HG03442 (cell line): ENCODE results near the gene NANP.
A peak's percentile ranks its signal among the peaks of the same experiment; 100 is the strongest.
"Not testable (repeated sequence)": the region's sequence is repeated elsewhere in the genome, so short reads cannot be mapped to it uniquely, and the experiment has no call there.

Source experiments
- ATAC-seq: cut with Tn5 transposase; IDR thresholded peaks from one replicate; pipeline ENCODE4 v1.9.1; 2021; ENCODE audit warnings: mild to moderate bottlenecking, moderate library complexity; ENCODE audit not compliant: unreplicated experiment

The NANP gene, protein sequence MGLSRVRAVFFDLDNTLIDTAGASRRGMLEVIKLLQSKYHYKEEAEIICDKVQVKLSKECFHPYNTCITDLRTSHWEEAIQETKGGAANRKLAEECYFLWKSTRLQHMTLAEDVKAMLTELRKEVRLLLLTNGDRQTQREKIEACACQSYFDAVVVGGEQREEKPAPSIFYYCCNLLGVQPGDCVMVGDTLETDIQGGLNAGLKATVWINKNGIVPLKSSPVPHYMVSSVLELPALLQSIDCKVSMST

DNA sequence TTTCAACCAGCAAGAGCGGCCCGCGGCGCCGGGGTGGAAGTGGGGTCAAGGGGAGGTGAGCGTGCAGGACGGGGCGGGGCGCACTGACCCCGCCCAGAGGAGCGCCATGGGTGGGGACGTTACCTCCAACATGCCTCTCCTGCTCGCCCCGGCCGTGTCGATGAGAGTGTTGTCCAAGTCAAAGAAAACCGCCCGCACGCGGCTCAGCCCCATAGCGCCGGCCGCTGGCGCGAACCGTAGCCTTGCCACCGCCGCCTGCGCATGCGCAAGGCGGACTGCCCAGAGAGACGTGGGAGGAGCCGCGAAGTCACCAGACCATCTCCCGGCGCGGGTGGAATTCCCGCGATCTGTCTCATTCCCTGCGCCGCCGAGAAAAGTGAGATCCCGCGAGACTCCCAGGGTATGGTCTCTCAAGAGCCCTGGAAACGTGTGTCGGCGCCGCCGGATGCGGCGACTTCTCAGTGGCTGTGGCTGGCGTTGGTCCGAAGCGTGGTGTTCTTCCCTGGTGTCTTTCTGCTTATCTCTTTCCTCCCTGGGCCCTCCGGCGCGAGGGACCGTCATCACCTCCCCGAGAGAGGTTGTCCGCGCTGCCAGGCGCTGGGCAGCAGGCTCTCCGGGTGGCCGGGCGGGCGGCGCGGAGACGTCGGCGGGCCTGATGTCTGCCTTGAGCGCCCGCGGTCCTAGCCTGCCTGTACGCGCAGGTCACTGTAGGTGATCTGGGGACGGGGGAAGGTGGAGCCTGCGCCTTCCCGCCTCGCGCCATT lies at the start of gene NANP:
Gene NANP, minus strand, starts transcription at position 279 of the 764 bp plus-strand sequence. Its CDS starts 66 bp downstream, at position 213.
- ATAC-seq = peak; percentile 81

DNA sequence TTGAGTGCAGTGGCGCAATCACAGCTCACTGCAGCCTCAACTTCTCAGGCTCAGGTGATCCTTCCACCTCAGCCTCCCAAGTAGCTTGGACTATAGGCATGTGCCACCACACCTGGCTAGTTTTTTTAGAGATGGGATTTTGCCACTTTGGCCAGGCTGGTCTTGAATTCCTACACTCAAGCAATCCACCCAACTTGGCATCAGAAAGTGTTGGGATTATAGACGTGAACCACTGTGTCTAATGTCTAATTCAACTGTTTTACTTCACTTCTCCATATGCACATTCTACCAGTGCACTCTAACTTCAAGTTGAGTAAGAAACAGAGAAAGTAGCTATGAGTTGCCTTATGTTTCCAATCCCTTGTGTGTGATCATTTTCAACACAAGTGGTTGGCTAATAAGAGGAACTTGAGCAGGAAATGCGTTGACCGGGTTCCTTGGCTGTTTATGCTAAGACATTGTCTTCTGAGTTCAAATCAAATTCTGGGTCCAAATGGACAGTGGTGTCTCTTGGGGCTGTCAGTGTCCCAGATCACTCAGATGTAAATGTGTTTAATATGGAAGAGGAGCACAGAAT lies 48.9 kb upstream of the NANP start:
- no peak for ATAC-seq

DNA sequence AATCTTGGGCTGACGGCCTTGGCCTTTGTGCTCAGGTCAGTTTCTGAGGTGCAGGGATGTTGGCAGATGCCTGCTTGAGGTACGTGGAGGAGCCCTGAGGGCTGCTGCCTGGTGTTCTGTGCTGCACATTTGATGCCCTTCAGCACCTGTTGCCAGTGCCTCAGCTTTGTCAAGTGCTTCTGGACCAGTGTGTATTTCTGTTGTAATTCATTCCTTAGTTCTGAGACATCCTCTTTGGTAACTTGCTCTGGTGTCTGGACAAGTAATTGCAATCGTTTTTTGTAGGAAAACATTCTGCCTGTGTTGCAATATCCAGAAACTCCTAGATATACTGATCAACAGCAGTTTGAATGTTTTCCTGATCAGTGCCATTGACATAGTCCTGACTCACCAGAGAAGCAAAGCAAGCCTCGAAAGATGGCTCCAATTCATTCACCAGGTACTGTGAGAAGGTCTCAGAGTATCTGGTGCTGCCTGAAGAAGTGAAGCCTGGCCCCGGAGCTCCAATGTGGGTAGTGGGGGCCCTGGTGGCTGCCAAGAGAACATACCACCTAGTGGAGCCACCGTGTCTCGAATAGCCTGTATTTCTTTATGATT lies 46.1 kb upstream of the NANP start:
- no peak for ATAC-seq

DNA sequence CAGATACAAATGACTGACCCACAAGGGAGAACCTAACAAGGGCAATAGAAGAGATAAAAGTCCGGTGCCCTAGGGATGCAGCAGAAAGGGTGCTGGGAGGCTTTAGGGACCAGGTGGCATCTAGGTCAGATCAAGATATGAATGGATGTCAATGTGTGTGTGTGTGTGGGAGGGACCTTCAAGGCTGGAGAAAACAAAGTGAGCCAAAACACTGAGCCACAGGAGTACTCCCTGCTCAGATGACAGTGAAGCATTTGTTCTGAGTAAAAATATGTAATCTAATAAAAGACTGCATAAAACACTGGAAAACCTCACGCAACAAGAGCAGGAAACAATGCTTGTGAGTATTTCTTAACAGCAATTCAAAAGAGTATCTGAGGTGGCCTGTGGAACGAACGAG lies 44.6 kb upstream of the NANP start:
- ATAC-seq = no peak

DNA sequence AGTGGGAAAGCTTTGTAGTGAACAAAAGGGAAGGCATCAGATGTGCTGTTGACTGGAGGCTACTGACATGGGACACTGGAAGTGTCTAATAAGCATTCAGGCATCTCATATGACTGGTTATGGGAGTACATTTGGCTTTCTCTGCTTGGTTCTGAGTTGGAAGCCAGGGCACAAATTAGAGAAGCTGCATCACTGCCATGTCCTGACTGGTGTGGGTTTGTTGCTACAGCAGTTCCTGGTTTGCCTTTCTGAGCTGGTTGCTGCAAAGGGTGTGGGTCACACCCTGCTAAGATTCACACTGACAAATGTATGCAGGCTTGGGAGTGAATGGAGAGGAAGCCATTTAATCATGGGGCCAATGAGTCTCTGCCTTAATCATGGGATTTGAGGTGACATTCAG lies 36.2 kb upstream of the NANP start:
- no peak for ATAC-seq

DNA sequence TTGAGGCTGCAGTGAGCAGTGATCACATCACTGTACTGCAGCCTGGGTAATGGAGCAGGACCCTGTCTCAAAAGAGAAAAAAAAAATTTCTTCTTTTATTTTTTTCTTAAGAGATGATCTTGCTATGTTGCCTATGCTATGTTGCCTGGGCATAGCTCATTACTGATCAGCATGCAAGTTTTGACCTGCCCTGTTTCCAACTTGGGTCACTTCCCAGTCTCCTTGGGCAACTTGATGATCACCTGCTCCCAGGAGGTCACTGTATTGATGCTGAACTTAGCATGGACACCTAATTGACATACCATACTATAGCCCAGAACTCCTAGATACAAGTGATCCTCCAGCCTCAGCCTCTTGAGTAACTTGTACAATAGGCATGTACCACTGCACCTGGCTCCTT lies 30.7 kb upstream of the NANP start:
- no peak for ATAC-seq

DNA sequence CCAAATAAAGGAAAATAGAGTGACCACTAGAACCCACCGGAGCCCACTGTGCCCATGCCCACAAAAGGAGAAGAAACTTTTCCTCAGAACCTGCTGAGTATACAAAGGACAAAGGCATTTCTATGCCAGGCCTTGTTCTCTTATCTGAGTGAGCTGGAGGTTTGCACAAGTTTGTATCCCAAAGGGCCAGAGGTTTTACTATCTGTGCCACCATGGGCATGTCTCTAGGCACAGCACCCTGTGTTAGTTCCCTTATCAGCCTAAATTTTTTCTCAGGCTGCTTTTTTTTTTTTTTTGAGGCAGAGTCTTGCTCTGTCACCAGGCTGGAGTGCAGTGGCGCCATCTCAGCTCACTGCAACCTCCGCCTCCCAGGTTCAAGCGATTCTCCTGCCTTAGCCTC lies 29.1 kb upstream of the NANP start:
- not testable (repeated sequence) for ATAC-seq

DNA sequence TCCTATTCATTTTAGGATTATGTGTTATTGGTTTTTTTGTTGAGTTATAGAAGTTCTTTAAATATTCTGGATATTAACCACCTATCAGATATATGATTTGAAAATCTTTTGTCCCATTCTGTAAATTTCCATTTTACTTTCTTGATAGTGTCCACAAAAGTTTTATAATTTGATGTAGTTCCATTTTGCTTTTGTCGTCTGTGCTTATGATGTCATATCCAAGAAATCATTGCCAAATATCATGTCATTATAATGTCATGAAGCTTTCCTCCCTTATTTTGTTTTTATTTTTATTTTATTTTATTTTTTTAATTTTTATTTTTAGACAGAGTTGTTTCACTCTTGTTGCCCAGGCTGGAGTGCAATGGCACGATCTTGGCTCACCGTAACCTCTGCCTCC lies 21.0 kb upstream of the NANP start:
- no peak for ATAC-seq

DNA sequence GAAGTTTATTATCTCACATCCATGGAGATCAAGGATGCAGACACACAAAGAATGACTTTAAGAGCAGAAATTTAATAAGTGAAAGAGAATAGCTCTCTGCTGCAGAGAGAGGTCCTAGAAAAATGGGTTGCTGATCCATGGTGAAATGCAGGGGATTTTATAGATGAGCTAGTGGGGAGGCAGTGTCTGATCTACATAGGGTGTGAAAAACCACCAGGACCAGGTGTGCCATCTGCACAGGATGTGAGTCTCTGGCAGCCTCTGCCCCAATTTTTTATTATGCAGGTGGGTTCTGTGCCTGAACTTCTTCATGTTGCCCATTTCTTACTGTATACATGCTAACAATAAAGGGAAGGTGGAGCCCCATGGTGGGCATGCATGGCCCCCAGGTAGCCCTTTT lies 19.9 kb upstream of the NANP start:
- no peak for ATAC-seq

DNA sequence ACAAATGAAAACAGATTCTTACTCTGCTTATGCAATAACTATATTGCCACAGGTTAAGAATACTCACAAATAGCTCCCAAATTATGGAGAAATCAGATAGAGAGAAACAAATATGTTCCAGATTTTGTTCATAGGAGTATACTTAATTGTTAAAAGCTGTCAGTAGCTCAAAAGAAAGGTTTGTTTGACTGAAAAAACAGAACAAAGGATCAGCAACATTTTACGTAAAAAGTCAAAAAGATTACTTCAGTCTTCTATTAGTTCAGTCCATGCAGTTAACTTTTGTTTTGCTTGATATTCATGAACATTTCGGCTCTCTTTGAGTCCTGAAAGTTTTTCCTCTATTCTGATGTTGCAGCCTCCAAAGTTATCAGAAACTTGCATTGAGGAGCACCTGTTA lies 13.4 kb upstream of the NANP start:
- no peak for ATAC-seq

DNA sequence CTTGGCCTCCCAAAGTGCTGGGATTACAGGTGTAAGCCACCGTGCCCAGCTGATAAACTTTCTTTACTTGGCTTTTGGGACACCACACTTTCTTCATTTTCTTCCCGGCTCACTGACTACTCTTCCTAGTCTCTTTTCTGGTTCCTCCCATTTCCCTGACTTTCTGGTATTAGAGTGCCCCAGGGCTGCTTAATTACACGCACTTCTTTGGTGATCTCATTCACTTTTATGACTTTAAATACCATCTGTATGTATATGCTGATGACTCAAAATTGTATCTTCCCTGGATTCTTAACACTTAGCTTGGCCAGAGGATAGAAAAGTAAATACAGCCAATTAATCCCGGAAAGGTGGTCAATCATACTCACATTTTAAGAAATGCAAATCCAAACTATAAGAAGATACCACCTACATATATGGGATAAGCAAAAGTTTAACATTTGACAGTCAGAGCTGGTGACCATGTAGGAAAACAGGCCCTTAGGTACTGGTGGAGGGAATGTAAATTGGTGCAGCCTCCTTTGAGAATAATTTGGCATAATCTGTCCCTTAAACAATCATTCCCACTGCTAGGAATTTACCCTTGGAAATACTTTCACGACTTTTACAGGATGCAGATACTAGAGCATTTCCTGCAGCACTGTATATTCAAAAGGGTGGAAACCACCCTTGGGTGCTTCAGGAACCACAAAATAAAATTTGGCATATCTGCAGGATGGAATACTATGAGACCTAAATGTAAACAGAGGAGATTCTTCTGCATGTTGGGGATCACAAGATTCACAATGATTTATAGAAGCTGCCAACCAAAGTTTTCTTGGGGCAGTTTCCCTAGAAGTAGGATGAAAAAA lies 9.4 kb upstream of the NANP start:
- no peak for ATAC-seq

DNA sequence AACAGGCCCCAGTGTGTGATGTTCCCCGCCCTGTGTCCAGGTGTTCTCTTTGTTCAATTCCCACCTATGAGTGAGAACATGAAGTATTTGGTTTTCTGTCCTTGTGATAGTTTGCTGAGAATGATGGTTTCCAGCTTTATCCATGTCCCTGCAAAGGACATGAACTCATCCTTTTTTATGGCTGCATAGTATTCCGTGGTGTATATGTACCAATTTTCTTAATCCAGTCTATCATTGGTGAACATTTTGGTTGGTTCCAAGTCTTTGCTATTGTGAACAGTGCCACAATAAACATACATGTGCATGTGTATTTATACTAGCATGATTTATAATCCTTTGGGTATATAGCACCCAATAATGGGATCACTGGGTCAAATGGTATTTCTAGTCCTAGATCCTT lies 6.8 kb upstream of the NANP start:
- ATAC-seq = not testable (repeated sequence)

DNA sequence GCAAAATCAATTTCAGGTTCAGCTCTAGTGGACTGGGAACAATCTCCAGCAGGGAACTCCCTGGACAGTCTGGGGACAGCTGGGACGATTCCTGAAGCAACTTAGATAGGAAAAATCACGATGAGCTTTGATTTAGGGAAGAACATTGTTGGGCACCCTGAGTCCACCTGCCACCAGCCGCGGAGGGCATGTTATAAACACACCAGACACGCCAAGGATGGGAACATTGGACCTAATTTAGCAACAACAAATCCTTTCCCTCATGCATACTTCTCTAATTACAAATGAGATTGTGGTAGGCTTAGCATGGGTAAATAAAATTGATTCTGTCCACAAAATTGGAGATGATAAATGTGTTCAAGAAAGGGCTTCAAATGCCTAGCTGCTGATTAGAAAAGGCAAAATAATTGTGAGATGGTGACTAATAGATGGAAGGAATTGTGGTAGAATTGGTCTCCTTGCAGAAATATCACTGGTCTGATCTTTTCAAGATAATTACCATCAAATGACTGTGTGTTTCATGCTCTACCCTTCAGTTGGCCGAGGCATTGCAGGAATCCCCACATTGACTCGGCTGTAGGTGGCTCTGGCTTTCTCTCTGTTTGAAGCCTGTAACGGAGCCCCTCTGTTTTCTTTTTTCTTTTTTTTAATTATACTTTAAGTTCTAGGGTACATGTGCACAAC lies 6.1 kb upstream of the NANP start:
- ATAC-seq = no peak

DNA sequence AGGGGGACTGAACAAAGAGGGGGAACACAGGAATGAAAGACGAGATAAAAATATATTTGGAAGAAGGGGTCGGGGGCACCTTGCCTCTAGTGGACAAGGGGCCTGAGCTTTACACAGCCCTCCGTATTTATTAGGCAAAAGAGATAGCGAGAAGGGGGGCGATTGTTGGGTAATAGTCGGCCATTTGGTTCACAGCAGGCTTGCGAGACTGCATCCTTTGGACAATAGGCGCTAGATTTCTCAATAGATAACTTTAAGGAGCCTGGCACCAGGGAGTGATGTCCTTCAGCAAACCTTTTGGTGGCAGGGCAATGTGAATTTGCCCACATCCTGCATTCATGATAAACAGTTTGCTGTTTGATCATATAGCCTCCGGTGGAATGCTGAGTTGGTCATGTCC lies 3.0 kb upstream of the NANP start:
- no peak for ATAC-seq

DNA sequence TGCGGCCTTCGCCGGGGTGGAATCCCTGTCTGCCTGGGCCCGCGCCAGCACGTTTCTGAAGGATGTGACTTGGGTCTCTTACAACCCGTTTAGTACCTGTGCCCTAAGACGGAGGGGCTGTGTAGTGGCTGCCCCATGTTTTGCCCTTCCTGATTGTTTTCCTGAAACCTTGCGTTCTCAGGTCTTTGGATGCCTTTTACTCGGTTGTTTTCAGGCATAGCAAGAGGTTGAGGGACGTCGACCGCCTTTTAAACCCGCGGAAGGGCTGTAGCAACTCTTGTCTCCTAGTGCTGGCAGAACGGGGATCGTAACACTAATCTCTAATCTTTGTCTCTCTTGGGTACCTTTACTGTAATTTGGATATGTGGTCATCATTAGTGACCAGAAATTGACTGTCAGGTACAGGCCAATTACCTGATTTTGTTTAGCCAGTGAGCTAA lies 706 bp upstream of the NANP start:
- no peak for ATAC-seq

DNA sequence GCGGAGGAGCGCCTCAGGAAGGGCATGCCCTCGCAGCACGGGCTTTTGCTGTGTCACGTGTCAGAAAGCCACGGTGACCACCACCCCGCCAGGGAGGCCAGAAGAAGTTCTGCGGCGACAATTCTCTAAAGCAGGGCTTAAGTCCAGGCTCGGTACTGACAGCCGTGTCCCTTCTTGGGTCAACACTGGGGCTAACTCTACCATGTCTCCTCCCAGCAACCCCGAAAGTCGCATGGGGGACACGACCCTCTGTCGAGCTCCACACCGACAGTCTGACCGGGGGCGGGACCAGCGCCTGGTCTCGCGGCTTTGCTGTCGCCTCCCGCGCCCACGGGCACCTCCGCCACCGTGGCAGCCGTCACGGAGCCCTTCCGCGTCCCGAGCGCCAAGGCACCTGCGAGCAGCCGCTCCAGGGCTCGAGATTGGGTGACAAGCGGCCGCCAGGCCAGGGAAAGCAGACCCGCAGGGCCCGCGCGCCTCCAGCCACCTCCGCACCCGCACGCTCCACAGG lies 534 bp downstream of the NANP start:
- peak; percentile 18 for ATAC-seq

DNA sequence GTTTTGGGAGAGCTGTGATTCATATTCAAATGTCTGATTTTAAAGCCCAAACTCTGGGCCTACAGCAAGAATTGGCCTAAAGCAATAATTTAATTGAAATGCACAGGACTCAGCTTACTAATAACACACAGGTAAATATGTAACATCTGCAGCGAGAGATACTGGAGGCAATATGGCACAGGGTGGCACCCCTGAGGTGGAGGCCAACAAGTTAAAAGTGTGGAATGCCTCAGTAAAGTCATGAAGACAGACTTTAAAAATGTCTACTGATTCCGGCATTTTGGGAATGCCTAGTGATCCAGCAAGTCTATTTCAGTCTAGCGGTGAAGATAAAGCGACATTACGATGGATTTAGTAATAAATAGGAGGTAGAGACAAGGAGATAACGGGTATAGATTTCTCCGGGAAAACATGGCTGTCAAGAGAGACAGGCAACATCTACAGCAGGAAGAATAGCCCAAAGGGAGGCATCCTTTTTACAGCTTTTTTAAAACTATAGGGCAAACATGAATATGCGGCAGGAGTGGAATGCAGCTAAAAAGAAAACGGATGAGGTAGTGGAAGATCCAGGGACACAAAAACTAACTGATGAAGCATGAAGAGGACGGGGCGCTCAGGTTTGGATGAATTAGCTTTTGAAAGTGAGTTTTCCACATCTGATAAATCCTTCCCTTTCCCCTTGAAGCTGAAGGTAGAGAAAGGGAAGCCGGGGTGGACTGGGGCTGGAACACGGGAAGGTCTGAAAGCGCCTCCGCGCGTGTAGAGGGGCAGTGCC lies 1.2 kb downstream of the NANP start:
- ATAC-seq = no peak

DNA sequence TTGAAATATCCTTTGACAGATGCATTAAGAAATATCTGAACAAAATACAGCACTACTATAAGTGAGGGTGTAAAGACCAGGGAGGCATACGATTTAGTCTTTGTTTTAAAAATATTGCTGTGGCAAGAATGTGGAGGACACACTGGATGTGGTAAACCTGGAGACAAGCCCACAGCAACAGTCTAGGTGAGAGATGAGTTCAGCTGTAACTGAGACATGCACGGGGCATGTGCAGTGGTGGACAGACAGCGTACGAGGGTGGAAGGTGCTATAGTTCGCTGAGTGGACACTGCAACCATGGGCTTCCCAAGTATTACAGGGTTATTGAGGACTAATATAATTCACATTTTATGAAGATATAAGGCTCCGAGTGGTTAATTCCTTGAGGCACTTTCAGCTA lies 1.8 kb downstream of the NANP start:
- no peak for ATAC-seq

DNA sequence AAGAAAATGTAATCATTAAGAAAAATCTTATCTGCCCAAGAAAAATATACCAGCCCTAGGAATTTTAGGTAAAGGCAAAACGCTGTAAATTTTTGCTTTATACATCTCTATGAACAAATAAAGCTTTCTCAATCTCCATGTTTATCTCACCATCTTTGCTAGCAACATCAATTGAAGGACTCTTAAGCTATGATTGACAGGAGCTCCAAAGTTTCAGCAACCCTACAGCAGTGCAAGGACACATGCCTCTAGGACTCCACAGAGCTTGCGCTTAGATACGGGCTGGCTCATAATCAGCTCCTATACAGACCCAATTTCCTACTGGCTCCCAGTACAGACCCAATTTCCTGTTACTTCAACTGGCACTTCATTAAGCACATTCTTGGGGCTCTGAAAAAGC lies 4.3 kb downstream of the NANP start:
- no peak for ATAC-seq
